Measurements from ENCODE around the gene PPP2R5A.

DNA sequence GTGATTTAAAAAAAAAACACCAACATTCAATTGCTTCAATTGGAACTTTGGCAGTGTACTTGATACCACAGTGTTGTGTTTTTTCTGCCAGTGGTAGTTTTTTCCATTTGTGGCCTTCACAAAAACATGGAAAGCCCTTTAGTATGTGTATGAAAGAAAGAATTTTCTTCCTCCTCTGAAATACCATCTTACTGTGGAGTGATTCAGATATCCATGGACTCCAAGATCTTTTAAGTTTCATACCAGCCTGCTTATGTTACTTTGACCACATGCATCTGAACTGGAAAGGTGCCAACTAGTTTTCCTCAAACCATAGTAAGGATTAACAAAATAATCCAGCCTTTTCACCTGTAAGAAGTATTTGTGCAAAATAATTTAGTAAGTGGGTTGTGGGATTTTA lies 3.4 kb downstream of the PPP2R5A start:
- no peak for TF ChIP-seq CTCF (IDR thresholded peaks at IDR 0.05; ENCODE audit: insufficient read depth, low read length, poor library complexity, severe bottlenecking)
- TF ChIP-seq EZH2phosphoT487 (conservative IDR thresholded peaks at IDR 0.05; ENCODE audit: low read length) = no peak

Data from SU-DHL-6 (cell line).